Omental fat pad (tissue), 4 donors: ENCODE data around the gene MACROH2A2. TPM values are rescaled to one million over a fixed set of nuclear protein-coding genes. Genes with fewer than 3 reads are reported as not detected.

Experiments used
- ATAC-seq: fragments of 150-250 bp; one replicate; pipeline ENCODE4 v1.9.1; 2016; ENCODE audit warnings: mild to moderate bottlenecking, moderate library complexity; ENCODE audit not compliant: low FRiP score
- DNase-seq: peaks from one replicate; pipeline ENCODE4 v3.0.0-alpha.2; 2019; ENCODE audit warnings: low spot score
- total RNA-seq, 4 donors: library from RNA; depleted of rRNA; stranded (reverse); fragments of >200 nt; gene quantifications; one replicate each; pipeline ENCODE4 v1.1.0, GENCODE V29; 2016
- TF ChIP-seq, protein P1 (sequence below), 3 donors: fragments of 450-650 bp; IDR thresholded peaks; one replicate each; pipeline ENCODE4 v1.5.1; 2016 to 2017; ENCODE audit warnings: antibody characterized with exemption in 3 of 3, mild to moderate bottlenecking in 3 of 3, moderate library complexity in 2 of 3

MACROH2A2 gene
- total RNA-seq, 4 donors from 2014 or later, result 4.1 to 6.0 (median 5.2) TPM

DNA sequence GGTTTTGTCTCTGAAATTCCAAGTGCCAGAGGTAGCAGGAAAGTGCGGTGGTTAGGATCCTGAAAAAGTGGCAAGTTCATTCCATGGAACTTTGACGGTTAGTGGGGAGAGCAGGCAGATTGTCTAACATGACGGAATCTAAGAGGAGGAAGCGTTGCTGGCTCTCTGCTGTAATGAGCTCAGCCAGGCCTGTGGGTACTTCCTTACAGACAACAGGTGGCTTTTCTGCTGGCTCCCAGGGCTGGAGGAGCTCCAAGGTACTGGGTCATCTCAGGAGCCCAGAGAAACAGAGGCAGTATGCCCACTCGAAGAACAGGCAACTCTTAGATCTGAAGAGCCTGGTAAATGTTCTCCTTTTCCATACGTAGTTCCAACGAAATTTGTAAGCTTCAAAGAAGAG is 83.0 kb downstream of the MACROH2A2 start:
- TF ChIP-seq, protein P1, sequence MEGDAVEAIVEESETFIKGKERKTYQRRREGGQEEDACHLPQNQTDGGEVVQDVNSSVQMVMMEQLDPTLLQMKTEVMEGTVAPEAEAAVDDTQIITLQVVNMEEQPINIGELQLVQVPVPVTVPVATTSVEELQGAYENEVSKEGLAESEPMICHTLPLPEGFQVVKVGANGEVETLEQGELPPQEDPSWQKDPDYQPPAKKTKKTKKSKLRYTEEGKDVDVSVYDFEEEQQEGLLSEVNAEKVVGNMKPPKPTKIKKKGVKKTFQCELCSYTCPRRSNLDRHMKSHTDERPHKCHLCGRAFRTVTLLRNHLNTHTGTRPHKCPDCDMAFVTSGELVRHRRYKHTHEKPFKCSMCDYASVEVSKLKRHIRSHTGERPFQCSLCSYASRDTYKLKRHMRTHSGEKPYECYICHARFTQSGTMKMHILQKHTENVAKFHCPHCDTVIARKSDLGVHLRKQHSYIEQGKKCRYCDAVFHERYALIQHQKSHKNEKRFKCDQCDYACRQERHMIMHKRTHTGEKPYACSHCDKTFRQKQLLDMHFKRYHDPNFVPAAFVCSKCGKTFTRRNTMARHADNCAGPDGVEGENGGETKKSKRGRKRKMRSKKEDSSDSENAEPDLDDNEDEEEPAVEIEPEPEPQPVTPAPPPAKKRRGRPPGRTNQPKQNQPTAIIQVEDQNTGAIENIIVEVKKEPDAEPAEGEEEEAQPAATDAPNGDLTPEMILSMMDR (IDR thresholded peaks at IDR 0.05), result no peak
- no peak for DNase-seq
- no peak for ATAC-seq

DNA sequence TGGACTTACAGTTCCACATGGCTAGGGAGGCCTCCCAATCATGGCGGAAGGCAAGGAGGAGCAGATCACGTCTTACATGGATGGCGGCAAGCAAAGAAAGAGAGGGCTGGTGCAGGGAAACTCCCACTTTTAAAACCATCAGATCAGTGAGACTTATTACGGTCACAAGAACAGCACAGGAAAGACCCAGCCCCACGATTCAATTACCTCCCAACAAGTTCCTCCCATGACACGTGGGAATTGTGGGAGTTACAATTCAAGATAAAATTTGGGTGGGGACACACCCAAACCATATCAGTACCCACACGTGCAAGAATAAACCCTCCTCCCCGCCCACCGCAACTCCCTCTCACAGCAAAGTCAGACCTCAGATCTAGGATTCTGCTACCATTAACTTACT is 84.5 kb downstream of the MACROH2A2 start:
- ATAC-seq (no peak), DNase-seq (no peak)
- TF ChIP-seq, protein P1 (IDR thresholded peaks at IDR 0.05), result no peak

DNA sequence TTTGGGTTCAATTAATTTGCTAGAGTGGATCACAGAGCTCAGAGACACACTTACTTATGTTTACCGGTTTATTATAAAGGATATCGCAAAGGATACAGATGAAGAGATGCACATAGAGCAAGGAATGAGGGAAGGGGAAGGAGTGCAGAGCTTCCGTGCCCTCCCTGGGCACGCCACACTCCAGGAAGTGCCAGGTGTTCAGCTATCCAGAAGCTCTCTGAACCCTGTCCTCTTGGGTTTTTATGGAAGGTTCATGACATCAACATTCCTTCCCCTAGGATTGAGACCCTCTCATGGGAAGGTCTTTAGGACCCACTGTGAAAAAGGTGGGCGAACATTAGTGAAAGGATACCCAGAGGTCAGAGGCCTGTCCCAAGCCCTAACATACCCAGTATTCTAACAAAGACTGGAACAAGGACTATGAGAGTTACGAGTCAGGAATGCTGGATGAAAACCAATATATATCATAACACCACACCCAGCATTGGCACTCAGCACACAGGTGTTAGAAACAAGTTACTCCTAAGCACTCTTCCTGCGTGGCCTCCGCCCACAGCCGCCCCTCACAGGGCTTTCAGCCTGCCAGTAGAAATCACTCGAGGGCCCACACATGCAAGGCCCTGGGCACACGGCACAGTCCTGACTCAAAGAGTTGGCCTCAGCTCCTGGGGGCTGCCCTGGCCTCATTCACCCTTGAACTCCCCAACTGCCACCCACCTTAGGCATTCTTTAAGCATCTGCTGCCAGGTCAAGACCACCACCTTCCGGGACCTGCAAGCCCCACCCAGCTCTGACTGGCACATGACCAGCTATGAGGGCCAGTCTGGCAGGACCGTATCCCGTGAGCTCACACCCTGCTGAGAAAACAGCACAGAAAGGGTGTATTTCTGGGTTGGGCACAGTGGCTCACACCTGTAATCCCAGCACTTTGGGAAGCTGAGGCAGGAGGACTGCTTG is 85.6 kb downstream of the MACROH2A2 start:
- TF ChIP-seq, protein P1 (IDR thresholded peaks at IDR 0.05), result no peak
- ATAC-seq (no peak), DNase-seq (no peak)

DNA sequence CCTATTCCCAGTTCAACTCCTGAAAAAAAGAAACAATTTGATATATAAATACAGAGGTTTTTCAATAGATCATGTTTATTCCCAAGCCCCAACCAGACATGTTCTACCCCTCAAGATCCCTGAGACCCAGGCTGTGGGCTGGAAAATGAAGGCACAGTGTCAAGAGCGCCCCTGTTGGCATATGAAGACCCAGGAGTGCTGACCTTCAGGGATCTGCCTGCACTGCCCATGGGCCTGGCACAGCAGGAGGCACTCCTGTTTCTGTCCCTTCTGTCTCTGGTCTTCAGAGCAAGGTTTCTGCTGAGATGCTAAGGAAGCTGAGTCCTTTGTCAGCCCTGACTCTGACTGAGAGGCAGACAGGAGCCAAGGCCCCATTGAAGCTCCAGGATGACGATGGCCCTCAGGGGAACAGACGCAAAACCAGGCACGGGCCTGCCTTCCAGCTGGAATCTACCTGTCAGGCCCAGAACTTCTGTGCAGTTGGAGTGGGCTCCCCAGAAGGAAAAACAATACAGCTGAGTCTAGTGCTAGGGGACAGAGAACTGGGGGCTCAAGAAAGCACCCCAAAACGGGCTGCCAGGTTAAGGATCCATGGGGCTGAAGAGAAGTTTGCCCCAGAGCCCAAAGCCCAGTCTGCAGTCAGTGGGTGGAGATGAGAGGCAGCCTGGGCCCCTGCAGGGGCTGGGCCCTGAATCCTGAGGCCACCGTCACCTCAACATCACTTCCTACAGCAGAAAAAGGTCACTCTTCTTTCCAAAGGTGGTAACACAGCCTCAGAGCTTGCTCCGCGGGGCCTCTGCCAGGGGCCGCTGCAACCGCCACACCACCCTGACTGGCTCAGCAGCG is 86.7 kb downstream of the MACROH2A2 start:
- ATAC-seq, result no peak
- DNase-seq, result no peak
- TF ChIP-seq, protein P1 (IDR thresholded peaks at IDR 0.05), result no peak

DNA sequence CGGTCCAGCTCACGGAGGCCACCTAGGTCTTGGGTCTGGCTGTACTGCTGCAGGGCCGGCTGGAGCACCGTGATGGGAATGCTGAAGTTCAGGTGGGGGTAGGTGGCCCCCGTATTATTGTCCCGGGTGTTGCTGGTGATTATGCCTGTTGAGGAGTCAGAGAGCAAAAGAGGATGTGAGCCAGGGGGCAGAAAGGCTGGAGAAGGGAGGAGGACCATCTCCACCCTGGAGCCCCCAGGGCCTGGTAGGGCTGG is 87.3 kb downstream of the MACROH2A2 start:
- ATAC-seq (no peak), DNase-seq (no peak)
- TF ChIP-seq, protein P1 (IDR thresholded peaks at IDR 0.05), result no peak

DNA sequence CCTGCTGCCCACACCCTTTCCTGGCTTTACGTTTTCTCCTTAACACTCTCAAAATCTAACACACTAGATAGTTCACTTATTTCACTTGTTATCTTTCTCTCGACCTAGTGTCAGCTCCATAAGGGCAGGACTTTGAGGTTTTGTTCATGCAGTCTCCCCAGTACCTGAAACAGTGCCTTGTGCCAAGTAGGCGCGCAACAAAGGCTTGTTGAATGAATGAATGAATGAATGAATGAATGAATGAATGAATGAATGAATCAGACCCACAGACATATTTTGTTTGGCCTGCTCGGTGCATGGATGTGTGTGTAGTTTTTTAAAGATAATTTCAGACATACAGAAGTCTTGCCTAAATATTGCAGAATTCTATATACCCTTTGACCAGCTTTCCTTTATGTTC is 87.7 kb downstream of the MACROH2A2 start:
- no peak for DNase-seq
- no peak for ATAC-seq
- TF ChIP-seq, protein P1 (IDR thresholded peaks at IDR 0.05), result no peak
